ENCODE results near the gene ABLIM1.

GRCh38 chr10:114495303-114495702, 162.8 kb downstream of the ABLIM1 start:
- TF ChIP-seq CTCF (IDR thresholded peaks at IDR 0.05) (no peak), PRDM15 (CRISPR knock-in tag; IDR thresholded peaks at IDR 0.05) (no peak), NFYB (CRISPR knock-in tag; conservative IDR thresholded peaks at IDR 0.05; ENCODE audit: low read depth) (no peak), USF2 (CRISPR knock-in tag; IDR thresholded peaks at IDR 0.05) (no peak)
